HG02970 (cell line): ENCODE results near the gene ALS2CL.
"Not testable (repeated sequence)": the region's sequence is repeated elsewhere in the genome, so short reads cannot be mapped to it uniquely, and the experiment has no call there.

Experiments
- ATAC-seq: cut with Tn5 transposase; IDR thresholded peaks from one replicate; pipeline ENCODE4 v1.9.1; 2021; ENCODE audit warnings: mild to moderate bottlenecking, moderate library complexity, moderate number of reproducible peaks; ENCODE audit not compliant: unreplicated experiment, low FRiP score

The ALS2CL gene

DNA sequence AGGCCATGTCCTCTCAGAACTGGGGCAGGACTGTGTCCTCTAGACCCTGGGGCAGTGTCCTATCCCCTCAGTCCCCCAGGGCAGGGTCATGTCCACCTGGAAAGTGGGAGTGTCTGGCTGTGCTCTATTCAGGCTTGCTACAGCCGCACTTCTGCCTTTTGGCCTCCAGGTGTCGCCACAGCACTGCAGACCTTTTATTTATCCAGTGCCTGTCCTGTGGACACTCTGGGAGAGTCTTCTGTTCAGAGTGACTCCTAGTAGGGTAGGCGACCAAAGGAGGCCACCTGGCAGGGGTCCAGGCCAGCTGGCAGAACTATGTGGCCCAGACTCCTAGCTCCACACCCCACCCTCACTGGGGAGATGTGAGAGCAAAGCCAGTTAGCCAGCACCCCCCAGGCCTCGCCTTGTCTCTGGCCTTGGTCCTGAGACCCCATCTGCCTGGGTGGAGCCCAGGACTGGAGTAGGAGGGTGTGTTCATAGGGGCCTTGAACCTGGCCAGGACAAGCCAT lies 11.6 kb upstream of the ALS2CL start:
- ATAC-seq, result no peak

DNA sequence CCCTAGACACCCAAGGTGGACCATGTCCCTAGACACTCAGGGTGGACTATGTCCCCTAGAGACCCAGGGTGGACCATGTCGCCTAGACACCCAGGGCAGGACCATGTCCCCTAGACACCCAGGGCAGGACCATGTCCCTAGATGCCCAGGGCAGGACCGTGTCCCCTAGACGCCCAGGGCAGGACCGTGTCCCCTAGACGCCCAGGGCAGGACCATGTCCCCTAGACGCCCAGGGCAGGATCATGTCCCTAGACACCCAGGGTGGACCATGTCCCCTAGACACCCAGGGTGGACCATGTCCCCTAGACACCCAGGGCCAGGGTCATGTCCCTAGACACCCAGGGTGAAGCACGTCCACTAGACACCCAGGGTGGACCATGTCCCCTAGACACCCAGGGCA lies 10.9 kb upstream of the ALS2CL start:
- ATAC-seq, result not testable (repeated sequence)

DNA sequence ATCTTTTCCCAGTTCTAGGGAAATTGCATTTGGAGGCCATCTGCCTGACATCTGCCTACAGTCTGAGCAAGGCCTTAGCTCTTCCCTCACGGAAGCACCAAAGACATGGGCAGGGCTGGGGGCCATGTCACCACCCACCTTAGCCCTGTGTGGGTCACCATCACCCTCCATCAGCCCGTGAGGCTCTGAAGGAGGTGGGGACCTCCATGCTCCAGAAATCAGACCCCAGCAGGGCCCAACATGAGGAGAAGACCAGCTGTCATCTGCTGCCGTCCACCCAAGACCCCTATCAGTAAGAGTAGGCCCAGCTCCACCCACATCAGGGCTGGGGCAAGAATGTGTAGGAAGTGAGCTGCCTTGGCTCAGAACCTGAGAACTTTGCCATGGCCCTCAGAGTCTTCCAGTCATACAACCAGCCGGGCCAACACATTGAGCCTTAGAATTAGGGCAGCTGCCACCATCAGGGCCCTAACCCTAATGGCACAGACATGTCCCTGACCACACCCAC lies 9.6 kb upstream of the ALS2CL start:
- ATAC-seq, result no peak

DNA sequence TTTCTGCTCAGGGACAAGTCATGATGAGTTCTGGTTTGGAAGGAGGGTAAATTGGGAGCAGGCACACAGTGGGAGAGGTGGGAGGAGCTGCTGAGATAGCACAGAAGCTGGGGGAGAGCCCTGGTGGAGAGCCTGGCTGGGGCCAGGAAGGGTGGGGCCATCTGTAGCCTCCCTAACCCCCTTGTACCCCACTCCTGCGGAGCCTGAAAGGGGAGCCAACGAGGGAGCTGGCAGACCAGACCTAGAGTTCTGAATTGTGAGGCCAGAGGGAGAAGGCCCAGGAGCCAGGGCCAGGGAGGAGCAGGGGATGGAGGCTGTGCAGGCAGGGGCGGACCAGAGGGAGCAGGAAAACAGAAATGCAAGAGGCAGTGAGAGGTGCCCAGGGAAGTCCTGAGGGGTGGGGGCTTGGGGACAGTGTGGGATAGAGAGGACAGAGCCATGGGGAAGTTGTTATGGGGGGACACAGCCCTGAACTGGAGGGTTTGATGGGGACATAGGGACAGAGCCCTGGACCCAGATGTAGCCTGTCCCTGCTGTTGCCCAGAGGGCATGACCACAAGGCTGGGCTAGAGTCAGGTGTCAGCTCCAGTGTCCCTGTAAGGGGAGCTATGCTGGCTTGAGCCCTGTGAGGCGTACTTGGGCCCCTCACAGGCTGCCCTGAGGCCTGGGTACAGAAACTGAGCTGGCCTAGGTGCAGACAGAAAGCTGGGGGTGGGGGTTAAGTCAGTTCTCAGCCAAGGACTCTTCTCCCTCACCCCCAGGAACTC lies 8.9 kb upstream of the ALS2CL start:
- ATAC-seq, result no peak

DNA sequence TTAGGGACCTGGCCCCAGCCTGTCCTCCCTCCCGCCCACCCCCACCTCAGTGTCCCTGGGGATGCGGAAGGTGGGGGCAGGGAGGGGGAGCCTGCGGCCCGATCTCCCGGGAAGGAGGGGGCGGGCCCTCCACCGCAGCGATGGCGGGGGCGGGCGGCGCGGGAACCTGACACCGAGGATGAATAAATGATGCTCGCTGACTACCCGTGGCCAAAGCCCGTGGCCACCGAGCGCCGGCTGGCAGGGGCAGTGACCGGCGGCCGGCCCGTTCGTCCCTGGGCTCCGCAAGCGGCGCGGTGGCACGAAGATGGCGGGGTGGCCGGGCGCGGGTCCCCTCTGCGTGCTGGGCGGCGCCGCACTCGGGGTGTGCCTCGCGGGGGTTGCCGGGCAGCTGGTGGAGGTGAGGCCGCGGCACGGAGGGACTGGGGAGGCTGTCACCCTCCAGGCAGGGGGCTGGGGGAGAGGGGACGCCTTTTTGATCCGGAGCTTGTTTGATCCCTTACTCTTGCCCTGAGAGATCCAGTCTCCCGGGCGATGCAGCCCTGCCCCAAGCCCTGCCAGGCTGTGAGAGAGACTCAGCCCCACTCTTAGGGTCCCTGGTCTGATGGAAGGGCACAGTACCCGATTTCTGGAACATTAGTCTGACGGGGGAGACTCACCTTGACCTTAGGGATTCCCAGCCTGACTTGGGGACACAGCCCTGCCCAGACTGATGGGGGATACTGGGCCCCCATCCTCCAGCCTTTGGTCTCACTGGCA lies 7.9 kb upstream of the ALS2CL start, which contains the start of gene TMIE:
Gene TMIE, plus strand, starts transcription at position 212 of the 759 bp plus-strand sequence. Its CDS starts 96 bp downstream, at position 308.
- ATAC-seq, result no peak

DNA sequence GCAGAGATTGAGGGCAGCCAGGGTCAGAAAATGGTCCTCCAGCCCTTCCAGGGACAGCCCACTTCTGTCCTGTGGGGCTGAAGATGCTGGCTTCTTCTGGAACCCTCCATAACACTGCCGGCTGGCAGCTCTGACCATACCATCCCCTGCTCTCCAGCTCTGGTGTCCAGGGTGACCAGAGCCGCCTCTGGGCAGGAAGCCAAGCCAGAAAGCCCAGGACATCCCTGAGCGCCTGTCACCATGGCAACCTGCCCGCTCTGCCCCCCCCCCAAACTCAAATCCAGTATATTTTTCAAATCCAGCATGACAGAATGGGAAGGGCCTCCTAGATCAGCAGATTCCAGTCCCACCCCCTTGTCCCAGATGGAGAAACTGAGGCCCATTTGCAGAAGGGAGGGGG lies 7.3 kb upstream of the ALS2CL start:
- no peak for ATAC-seq

DNA sequence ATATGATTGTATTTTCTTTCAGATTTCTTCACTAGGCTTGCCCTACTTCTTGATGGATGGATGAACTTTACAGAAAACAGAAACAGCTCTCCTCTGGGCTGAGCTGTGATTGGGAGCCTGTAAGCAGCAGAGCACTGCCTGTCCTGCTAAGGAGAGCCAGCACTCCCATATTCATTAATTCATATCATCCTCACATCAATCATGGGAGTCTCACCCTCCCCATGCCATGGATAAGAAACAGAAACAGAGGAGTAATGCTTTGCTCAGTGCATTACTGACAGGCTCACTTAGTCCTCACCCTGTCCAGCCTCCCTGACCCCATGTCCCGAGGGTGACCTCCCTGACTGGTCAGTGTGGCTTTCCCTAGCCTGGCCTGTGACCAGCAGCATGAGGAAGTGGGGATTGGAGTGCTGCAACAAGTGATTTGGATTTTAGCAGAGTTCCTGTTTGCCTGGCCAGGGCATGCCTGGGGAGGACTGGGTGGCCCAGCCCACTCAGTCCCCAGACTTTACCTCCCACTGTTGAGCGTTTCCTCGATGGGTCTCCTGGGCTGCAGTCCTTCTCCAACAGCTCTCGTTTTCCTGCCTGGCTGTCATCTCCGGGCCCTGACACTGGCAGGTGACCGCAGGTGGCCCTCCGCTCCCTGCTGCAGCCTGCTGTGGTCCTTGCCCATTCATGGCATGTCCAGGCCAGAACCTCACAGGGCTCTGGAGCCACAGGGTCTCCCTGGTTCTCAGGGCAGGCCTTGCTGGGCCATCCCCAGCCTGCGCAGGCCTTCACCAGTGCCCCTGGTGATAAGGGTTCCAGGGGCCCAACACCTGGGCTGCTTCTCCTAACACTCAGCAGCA lies 6.4 kb upstream of the ALS2CL start:
- no peak for ATAC-seq

DNA sequence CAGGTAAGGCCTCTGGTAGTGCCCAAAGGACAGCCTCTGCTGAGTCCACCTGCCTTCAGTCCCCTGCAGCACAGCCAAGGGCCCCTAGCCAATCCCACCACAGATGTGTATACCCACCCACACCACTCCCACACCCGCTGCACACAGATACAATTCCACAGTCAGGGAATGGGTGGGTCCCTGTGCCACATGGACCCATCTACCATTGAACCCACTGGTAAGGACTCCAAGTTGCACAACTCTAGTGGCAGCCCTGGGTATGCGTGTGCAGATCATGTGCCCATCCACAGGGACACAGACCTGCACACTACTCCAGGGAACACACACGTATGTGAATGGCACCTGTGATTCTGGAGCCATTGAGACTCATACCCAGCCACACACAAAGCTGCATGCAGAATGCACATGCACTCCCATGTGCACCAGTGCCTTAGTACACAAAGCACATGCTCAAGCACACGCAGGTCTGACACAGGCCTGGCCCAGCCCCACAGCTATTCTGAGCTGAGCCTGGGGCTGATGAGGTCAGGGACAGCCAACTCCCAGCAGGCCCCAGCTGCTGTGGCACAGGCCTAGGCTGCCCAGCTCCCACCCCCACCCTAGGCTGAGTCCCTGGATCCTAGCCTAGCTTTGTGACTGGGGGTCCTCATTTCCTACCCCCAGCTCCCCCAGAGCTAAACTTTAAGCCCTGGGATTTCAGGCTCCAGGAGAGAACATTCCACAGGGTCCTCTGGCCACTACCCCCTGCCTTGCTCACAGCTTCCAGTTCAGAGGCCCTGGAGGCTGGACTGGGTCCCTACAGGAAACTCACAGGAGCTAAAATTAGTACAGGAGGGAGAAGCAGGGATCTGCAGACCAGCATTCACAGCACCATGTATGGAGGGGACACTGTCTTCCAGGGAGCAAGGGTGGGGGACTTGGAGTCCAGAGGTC lies 2.7 kb upstream of the ALS2CL start:
- ATAC-seq, result no peak

DNA sequence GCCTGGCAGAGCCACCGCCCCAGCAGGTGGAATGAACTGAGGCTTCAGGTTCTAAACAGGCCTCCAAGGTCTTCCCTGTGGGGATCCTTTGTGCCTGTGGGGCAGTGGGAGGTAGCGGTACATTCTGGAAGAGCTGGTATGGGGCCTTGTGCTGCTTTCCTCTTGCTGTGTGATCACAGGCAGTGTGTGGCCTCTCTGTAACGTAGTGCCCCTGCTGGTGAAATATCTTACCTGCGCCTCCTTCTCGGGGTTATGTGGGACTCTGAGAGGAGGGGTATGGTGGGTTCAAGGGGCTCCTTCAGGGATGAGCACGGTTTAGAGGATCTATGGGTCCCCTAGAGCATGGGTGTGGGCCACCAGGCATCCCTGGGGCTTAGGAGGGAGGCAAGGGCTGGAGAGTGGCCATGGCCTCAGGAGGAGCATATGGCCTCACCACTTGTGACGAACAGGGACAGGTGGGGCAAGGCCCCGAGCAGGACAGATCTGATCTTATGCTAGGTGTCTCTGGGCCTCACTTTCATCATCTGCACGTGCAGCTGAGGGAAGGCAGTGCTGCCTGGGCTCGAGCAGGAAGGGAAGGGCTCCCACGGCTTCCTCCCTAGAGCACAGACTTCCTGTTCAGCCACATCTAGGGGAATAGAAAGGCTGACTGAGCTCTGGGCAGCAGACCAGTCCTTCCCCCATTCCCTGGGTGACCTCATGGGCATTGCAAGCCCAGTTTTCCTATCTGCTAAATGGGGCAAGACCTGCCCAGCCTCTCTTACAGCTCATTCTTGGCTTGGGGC lies 1.9 kb upstream of the ALS2CL start:
- ATAC-seq, result no peak

DNA sequence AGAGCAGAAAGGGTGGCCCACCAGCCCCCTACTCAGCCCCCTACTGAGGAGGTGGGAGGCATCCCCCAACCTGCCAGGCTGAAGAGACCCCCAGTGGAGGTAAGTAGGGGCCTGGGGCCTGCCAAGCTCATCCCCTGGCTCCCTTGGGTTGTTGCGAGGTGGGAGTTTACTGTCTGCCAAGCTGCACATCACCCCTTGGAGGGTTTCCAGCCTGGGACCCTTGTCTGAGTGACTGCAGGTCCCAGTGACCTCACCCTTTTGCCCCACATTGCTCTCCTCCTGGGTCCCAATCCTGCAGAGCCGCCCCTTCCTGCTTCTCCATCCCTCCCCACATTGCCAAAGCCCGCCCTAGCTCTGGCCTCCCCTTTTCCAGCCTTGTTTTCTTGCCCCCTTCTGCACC lies 1.0 kb upstream of the ALS2CL start:
- no peak for ATAC-seq

DNA sequence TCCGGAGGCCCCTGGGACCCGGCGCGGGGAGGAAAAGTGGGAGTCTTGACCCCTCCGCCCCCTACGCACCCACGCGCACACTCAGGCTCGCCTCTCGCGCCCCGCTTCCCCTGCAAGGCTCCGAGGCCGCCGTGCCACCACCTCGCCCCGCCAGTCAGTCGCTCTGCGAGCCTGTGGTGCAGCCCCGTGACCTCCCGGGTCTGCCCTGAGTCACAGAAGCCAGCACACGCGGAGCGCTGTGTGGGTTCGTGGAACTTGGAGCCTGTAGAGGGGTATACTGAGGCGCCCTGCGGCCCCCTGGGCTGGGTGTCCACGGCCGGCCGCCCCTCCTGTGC lies 380 bp upstream of the ALS2CL start:
- ATAC-seq, result no peak

DNA sequence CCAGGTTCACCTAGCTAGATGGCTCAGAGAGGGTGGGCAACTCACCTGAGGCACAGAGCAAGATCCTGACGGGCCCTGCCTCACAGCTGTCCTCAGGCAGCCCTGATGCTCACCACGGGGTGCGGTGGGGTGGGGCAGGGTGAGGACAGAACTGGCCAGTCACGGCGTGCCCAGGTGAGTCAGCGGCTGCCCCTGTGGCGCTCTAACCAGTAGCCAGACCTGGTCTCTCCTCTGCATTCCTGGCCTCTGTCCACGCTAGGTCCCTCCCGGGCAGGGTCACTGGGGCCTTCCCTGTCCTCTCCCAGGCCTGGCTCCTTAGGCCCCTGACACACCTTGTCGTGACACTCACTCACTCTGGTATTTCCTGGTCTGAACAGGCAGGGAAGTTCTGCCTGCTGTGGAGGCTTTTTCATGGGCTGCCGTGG lies 901 bp downstream of the ALS2CL start:
- ATAC-seq, result no peak

DNA sequence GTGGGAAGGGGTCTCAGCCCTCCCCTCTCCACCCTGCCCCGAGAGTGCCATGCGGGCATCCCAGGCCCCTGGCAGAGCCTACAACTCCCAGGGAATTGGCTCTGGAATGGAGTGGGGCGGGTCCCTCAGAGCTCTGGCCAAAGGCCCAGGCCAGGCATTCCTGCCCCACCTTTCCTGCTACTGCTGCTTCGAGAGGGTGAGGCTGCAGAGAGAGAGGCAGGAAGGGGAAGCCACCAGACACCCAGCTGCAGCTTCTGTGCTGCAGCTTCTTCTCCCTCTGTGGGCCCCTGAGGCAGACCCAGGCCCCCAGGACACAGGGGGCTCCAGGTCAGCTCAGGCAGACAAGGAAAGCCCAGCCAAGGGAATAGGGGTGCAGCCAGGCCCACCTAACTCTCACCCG lies 2.7 kb downstream of the ALS2CL start:
- no peak for ATAC-seq

DNA sequence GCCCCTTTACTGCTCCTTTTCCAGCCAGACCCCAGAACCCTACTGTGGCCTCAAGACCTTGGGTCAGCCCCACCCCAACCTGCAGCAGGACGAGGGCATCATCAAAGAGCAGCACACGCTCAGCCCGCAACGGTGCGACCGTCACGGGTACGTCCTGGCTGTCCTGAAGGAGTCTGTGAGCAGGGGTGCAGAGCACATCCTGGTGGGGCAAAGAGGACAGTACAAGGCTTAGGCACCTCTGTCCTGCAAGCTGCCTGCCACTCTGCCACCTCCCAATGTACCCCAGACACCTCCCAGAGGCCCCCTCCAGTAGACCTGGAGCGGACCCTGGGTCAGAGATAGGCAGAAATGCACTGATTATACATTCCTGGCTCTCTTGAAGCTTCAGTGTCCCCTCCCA lies 8.0 kb downstream of the ALS2CL start:
- no peak for ATAC-seq

DNA sequence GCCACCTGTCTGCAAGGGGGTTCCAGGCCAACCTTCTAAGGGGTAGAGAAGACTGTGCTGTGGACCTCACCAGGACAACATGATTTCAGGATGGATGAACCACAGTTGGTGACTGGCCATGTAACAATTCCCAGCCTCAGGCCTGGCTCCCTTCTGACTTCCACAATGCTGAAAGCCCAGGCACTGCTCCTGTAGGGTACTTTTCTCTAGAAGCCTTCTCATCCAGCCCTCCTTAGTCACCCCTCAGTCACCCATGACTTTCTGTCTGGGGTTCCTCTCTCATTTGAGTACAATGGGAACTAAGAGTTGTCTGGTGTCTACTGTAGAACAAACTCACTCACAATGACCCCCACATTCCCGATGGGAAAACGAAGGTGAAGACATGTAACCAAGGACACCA lies 8.6 kb downstream of the ALS2CL start:
- no peak for ATAC-seq

DNA sequence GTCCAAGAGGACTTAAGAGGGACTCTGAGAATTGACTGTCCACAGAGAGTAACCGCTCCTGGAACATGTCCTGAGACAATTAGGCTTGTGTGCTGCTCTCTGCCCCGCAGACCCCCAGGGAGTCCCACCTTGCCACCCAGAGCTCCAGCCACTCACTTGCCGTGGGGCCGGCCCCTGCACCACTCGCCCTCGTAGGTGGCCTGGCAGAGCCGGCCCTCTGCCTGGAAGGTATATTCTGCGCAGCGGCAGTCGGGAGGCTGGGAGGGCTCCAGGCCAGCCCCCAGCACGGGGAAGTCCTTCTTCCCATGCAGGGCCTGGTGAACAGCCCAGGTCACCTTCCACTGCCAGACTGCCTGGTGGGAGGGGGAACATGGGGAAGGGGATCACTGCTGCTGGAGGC lies 10.5 kb downstream of the ALS2CL start:
- ATAC-seq, result no peak

DNA sequence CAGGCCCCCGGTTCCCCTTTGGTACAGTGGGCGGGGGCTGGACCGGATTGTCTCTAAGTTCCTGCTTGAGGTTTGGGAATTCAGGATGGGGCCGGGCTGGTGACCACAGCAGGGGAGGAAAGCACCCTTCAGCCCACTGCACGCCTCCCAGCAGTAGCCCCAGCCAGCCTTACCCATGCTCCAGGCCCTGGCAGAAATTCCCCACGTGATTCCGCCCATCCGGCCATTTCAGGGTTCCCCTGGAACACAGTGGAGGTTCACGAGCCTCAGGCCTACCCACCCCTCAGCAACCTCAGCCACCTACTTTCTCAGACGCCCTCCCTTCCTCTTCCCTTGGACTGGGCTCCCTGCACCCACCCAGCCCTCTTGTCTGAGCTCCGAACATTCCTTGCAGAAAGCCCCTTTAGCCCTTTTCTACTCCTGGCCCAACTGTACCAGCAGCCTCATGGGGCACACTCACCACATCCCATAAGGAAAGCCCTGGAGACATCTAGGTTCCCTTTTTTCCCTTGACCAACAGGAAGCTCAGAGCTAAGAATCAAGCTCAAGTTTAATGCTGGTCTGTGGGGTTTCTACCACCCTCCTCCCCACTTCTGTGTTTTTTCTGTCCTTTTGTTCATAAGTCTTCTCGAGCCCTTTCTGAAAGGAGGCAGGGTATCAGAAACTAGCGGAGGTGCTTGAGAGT lies 11.5 kb downstream of the ALS2CL start:
- no peak for ATAC-seq

DNA sequence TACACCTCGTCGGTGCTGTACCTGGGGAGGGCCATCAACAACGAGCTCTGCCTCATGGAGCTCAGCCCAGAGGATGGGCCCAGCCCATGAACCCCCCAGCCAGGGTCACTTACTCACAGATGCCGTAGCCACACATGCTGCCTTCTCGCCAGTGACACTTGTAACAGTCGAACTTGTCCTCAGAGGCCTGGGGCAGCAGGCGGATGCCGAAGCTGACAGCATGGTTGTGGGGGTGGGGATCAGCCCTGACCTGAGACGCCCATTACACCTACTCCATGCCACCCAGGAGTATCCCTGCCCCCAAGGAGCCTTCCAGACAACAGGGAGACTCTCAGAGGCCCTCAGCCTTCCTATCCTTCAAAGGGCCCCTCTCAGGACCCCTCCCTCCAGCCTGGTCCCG lies 12.1 kb downstream of the ALS2CL start:
- ATAC-seq, result no peak
